ENCODE results near the gene SIL1. TPM values are rescaled to one million over a fixed set of nuclear protein-coding genes. Genes with fewer than 3 reads are reported as not detected.

SIL1 gene
- total RNA-seq, 1 donor from 2014 or later = 40.9 TPM

DNA sequence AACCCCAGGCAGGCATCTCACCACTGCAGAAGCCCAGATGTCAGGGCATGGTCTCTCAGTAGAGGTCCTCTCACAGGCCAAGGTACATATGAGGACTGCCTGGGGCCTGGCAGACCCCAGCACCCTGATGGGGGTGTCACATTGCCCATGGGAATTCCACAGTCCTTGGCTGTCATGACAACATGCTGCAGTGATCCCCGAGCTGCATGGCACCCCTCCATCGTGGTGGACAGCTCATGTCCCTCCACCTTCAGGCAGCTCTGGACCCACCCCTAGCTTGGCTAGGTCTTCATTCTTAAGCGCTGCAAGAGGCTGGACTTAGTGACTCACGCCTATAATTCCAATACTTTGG lies 249.0 kb downstream of the SIL1 start:
- H3K36me3 Mint-ChIP-seq = peaks cover 3% of the 10 kb centered on the region
- no peak for DNase-seq (ENCODE audit: extremely low spot score, unreplicated experiment)
- no peak overlapping the region for H3K4me3 Mint-ChIP-seq
- H3K9me3 Mint-ChIP-seq = no peaks in the 10 kb centered on the region
- H3K27me3 Mint-ChIP-seq = no peaks in the 10 kb centered on the region
- TF ChIP-seq, protein P1, sequence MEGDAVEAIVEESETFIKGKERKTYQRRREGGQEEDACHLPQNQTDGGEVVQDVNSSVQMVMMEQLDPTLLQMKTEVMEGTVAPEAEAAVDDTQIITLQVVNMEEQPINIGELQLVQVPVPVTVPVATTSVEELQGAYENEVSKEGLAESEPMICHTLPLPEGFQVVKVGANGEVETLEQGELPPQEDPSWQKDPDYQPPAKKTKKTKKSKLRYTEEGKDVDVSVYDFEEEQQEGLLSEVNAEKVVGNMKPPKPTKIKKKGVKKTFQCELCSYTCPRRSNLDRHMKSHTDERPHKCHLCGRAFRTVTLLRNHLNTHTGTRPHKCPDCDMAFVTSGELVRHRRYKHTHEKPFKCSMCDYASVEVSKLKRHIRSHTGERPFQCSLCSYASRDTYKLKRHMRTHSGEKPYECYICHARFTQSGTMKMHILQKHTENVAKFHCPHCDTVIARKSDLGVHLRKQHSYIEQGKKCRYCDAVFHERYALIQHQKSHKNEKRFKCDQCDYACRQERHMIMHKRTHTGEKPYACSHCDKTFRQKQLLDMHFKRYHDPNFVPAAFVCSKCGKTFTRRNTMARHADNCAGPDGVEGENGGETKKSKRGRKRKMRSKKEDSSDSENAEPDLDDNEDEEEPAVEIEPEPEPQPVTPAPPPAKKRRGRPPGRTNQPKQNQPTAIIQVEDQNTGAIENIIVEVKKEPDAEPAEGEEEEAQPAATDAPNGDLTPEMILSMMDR (conservative IDR thresholded peaks at IDR 0.05) = no peak
- H3K27ac Mint-ChIP-seq = peak overlapping the region; percentile 51
- H3K4me1 Mint-ChIP-seq (ENCODE audit: unreplicated experiment) = peaks cover 45% of the 10 kb centered on the region

DNA sequence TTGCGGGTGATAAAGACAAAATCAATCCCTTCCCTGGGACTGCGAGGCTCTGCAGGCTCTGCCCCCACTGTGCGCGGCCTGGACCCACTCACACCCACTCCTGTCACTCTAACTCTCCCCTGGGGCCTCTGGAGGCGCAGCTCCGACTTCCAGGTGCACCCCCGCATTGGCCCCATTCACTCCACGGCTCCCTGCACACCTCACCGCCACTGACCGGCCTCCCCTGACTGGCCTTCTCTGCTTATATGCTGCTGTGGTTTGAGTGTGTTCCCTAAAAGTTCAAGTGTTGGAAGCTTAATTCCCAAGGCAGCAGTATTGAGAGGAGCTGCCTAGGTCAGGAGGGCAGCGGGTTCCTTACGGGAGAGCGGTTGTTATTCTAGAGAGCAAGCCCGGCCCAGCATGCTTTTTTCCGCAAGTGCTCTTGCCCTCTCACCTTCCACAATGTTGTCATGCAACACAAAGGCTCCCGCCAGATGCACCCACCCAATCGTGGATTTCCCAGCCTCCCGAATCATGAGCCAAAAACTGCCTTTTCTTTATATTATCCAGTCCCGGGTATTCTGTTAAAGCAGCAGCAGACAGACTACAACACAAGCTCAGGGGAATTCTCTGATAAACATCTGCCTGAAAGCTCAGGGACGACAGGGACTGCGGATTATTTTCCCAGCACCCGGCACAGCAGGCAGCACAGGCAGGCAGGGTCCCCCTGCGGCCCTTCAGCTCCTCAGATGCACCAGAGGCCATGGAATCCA lies 249.5 kb downstream of the SIL1 start:
- TF ChIP-seq, protein P1 (conservative IDR thresholded peaks at IDR 0.05) = no peak
- Mint-ChIP-seq H3K36me3 (peaks cover 2% of the 10 kb centered on the region), H3K27me3 (no peaks in the 10 kb centered on the region), H3K4me1 (ENCODE audit: unreplicated experiment) (peaks cover 45% of the 10 kb centered on the region), H3K9me3 (no peaks in the 10 kb centered on the region), H3K27ac (peak overlapping the region; percentile 51), H3K4me3 (peak overlapping the region; percentile 57)
- DNase-seq (ENCODE audit: extremely low spot score, unreplicated experiment) = no peak

DNA sequence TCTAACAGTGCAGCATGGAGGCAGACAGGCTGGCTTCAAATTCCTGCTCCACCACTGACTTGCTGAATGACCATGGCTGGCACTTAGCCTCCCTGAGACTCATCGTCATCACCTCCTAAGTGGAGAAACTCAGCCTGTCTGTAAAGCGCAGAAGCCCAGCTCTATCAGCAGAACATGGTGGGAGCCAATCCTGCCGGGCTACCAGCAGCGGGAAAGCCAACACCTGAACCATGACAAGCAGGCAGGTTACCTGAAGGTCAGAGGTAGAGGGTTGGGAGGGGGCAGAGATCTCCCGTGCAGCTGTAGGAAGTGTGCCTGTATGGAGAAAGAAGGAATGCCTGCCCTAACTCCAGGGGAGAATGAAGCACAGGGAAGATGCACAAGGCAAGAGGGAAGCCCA lies 250.4 kb downstream of the SIL1 start:
- peaks cover 3% of the 10 kb centered on the region for H3K36me3 Mint-ChIP-seq
- no peak overlapping the region for H3K27ac Mint-ChIP-seq
- TF ChIP-seq, protein P1 (conservative IDR thresholded peaks at IDR 0.05) = no peak
- H3K27me3 Mint-ChIP-seq = no peaks in the 10 kb centered on the region
- H3K4me3 Mint-ChIP-seq = no peak overlapping the region
- DNase-seq (ENCODE audit: extremely low spot score, unreplicated experiment) = no peak
- H3K4me1 Mint-ChIP-seq (ENCODE audit: unreplicated experiment) = peaks cover 47% of the 10 kb centered on the region
- H3K9me3 Mint-ChIP-seq = no peaks in the 10 kb centered on the region

DNA sequence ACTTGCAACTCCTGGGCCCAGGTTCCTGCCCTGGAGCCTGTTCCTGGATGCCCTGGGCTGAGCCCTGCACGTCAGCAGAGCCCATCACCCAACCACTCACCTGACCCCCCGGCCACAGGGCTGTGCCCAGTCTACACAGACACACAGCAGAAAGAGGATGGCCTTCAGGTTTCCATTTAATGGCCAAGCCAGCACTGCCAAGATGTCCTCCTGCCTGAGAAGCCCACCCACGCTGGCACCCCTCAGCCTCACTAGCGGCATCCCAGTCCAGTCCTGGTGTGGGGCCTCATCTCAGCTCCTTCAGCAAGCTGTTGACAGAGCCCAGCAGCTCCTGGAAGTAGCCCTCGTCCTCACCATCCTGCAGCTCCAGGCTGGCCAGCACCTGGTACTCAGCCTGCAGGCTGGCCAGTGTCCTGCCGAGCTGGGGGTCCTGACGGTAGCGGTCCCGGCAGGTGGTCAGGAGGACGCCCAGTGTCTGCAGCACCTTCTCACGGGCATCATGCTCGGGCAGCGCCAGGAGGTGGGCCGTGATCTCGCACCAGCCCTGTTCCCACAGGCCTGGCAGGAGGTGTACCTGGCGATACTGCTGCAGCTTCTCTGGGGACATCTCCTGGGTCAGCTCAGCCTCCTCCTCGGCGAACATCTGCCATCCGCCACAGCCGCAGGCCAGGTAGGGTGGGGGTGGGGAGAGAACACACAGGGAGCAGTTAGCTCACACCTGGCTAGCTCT lies 251.2 kb downstream of the SIL1 start:
- Mint-ChIP-seq H3K4me1 (ENCODE audit: unreplicated experiment) (peaks cover 41% of the 10 kb centered on the region), H3K4me3 (no peak overlapping the region), H3K27ac (no peak overlapping the region), H3K27me3 (no peaks in the 10 kb centered on the region), H3K9me3 (no peaks in the 10 kb centered on the region), H3K36me3 (peaks cover 3% of the 10 kb centered on the region)
- TF ChIP-seq, protein P1 (conservative IDR thresholded peaks at IDR 0.05) = no peak
- DNase-seq (ENCODE audit: extremely low spot score, unreplicated experiment) = no peak

DNA sequence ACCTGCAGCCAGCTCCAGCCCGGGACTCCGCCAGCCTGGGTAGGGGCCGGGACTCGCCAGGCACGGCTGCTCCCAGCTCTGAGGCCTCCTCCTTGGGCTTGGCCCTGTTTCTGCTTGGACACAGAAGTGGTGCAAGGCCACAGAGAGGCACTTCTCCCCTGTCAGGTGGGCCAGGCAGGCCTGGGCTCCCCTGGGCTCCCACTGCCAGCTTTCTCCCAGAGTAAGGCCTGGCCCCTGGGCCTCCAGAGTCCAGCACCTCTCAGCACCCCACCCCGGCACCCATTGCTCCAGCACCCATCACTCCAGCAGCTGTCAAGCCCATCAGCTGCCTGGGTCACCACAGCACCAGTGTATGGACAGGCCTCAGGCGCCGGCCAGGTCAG lies 251.9 kb downstream of the SIL1 start:
- H3K9me3 Mint-ChIP-seq = no peaks in the 10 kb centered on the region
- H3K27ac Mint-ChIP-seq = no peak overlapping the region
- peaks cover 7% of the 10 kb centered on the region for H3K36me3 Mint-ChIP-seq
- no peak overlapping the region for H3K4me3 Mint-ChIP-seq
- H3K27me3 Mint-ChIP-seq = no peaks in the 10 kb centered on the region
- DNase-seq (ENCODE audit: extremely low spot score, unreplicated experiment) = peak; percentile 77
- TF ChIP-seq, protein P1 (conservative IDR thresholded peaks at IDR 0.05) = no peak
- H3K4me1 Mint-ChIP-seq (ENCODE audit: unreplicated experiment) = peaks cover 41% of the 10 kb centered on the region

All from type B pancreatic cell (in vitro differentiated cells).